H9 (cell line): Measurements from ENCODE around the gene USP37. TPM values are rescaled to one million over a fixed set of nuclear protein-coding genes. Genes with fewer than 3 reads are reported as not detected.
A peak's percentile ranks its signal among the peaks of the same experiment; 100 is the strongest.

Experiments used
- DNase-seq: peaks from one replicate; pipeline ENCODE4 v3.0.0-alpha.2; 2017
- H2AFZ ChIP-seq: one replicate; pipeline ENCODE4 v1.6.1; 2013; ENCODE audit warnings: mild to moderate bottlenecking, low read length, control low read depth, moderate library complexity
- H2AK5ac ChIP-seq: 2 replicates; pipeline ENCODE4 v1.6.1; 2013; ENCODE audit warnings: low read length, control low read depth, mixed read lengths; ENCODE audit not compliant: insufficient read length
- H2BK120ac ChIP-seq: one replicate; pipeline ENCODE4 v1.6.1; 2013; ENCODE audit warnings: low read depth, mild to moderate bottlenecking, low read length, control low read depth, inconsistent platforms; ENCODE audit not compliant: poor library complexity, severe bottlenecking
- H2BK12ac ChIP-seq: 2 replicates; pipeline ENCODE4 v1.6.1; 2013; ENCODE audit warnings: low read length, control low read depth, mixed read lengths, low read depth; ENCODE audit not compliant: insufficient read length
- H2BK15ac ChIP-seq: 2 replicates; pipeline ENCODE4 v1.6.1; 2013; ENCODE audit warnings: low read depth, low read length, control low read depth
- H2BK20ac ChIP-seq: one replicate; pipeline ENCODE4 v1.6.1; 2013; ENCODE audit warnings: low read depth, mild to moderate bottlenecking, low read length, control low read depth, inconsistent platforms; ENCODE audit not compliant: poor library complexity, severe bottlenecking
- H2BK5ac ChIP-seq: 2 replicates; pipeline ENCODE4 v1.6.1; 2013; ENCODE audit warnings: low read length, control low read depth, mixed read lengths; ENCODE audit not compliant: insufficient read length
- H3K14ac ChIP-seq: 2 replicates; pipeline ENCODE4 v1.6.1; 2013; ENCODE audit warnings: low read length, control low read depth; ENCODE audit not compliant: insufficient read depth
- H3K18ac ChIP-seq: 2 replicates; pipeline ENCODE4 v1.6.1; 2013; ENCODE audit warnings: low read depth, mild to moderate bottlenecking, mixed read lengths, low read length, control low read depth; ENCODE audit not compliant: insufficient read length
- H3K23ac ChIP-seq: 2 replicates; pipeline ENCODE4 v1.6.1; 2013; ENCODE audit warnings: low read length, control low read depth, mixed read lengths, low read depth; ENCODE audit not compliant: insufficient read length
- H3K23me2 ChIP-seq: 2 replicates; pipeline ENCODE4 v1.6.1; 2013; ENCODE audit warnings: low read depth, mild to moderate bottlenecking, mixed read lengths, low read length, control low read depth; ENCODE audit not compliant: insufficient read length, poor library complexity, severe bottlenecking
- H3K27ac ChIP-seq: 2 replicates; pipeline ENCODE4 v1.5.1; 2013; ENCODE audit warnings: low read length, control low read depth, mixed read lengths, low read depth; ENCODE audit not compliant: insufficient read length
- H3K27me3 ChIP-seq: 2 replicates; pipeline ENCODE4 v1.6.1; 2013; ENCODE audit warnings: low read length, control low read depth, inconsistent platforms; ENCODE audit not compliant: insufficient read depth
- H3K4ac ChIP-seq: 2 replicates; pipeline ENCODE4 v1.6.1; 2013; ENCODE audit warnings: low read depth, mild to moderate bottlenecking, control low read depth, inconsistent platforms, low read length, moderate library complexity
- H3K4me1 ChIP-seq: 2 replicates; pipeline ENCODE4 v1.6.1; 2013; ENCODE audit warnings: low read length, control low read depth, inconsistent platforms; ENCODE audit not compliant: insufficient read depth
- H3K4me2 ChIP-seq: 2 replicates; pipeline ENCODE4 v1.6.1; 2013; ENCODE audit warnings: low read length, control low read depth, mixed read lengths; ENCODE audit not compliant: insufficient read length, insufficient read depth
- H3K56ac ChIP-seq: 2 replicates; pipeline ENCODE4 v1.6.1; 2013; ENCODE audit warnings: low read depth, mild to moderate bottlenecking, mixed read lengths, low read length, control low read depth; ENCODE audit not compliant: insufficient read length
- H3K79me1 ChIP-seq: 2 replicates; pipeline ENCODE4 v1.6.1; 2013; ENCODE audit warnings: low read depth, mild to moderate bottlenecking, moderate library complexity, low read length, control low read depth, inconsistent platforms; ENCODE audit not compliant: insufficient read depth, poor library complexity, severe bottlenecking
- H3K79me2 ChIP-seq: 2 replicates; pipeline ENCODE4 v1.6.1; 2013; ENCODE audit warnings: low read length, control low read depth, inconsistent platforms; ENCODE audit not compliant: insufficient read depth
- H3K9ac ChIP-seq: 2 replicates; pipeline ENCODE4 v1.6.1; 2013; ENCODE audit warnings: low read length, control low read depth, mixed read lengths; ENCODE audit not compliant: insufficient read length; ENCODE audit errors: extremely low read depth
- H3K9me3 ChIP-seq: one replicate; pipeline ENCODE4 v1.6.1; 2013; ENCODE audit warnings: low read depth, low read length, inconsistent platforms; ENCODE audit not compliant: control insufficient read depth
- H3T11ph ChIP-seq: one replicate; pipeline ENCODE4 v1.6.1; 2013; ENCODE audit warnings: mild to moderate bottlenecking, low read length, control low read depth, inconsistent platforms
- H4K20me1 ChIP-seq: one replicate; pipeline ENCODE4 v1.6.1; 2013; ENCODE audit not compliant: control insufficient read depth, insufficient read length, insufficient read depth
- H4K5ac ChIP-seq: 2 replicates; pipeline ENCODE4 v1.6.1; 2013; ENCODE audit warnings: low read depth, mild to moderate bottlenecking, mixed read lengths, low read length, control low read depth; ENCODE audit not compliant: insufficient read length
- H4K8ac ChIP-seq: replicated peaks from 2 replicates; pipeline ENCODE4 v1.6.1; 2013; ENCODE audit warnings: low read length, control low read depth, mixed read lengths, low read depth; ENCODE audit not compliant: insufficient read length
- H4K91ac ChIP-seq: 2 replicates; pipeline ENCODE4 v1.6.1; 2013; ENCODE audit warnings: low read depth, mild to moderate bottlenecking, moderate library complexity, mixed read lengths, low read length, control low read depth; ENCODE audit not compliant: insufficient read length
- H3K27ac Mint-ChIP-seq, 3 experiments: 2 replicates in 2 of 3; 3 replicates in 1 of 3; pipeline ENCODE4 v1.8.0; 2020 to 2021; ENCODE audit warnings: mixed read lengths in 3 of 3, mild to moderate bottlenecking in 1 of 3, moderate library complexity in 1 of 3
- H3K27me3 Mint-ChIP-seq: 2 replicates; pipeline ENCODE4 v1.8.0; 2021; ENCODE audit warnings: low read depth, mild to moderate bottlenecking, moderate library complexity, mixed read lengths
- H3K36me3 Mint-ChIP-seq, 3 experiments: 2 replicates in 2 of 3; 3 replicates in 1 of 3; pipeline ENCODE4 v1.8.0; 2020 to 2021; ENCODE audit warnings: low read depth in 3 of 3, mixed read lengths in 3 of 3; ENCODE audit not compliant: insufficient read depth in 1 of 3
- H3K4me1 Mint-ChIP-seq, 2 experiments: 2 replicates each; pipeline ENCODE4 v1.8.0; 2020; ENCODE audit warnings: mixed read lengths in 2 of 2
- H3K4me3 Mint-ChIP-seq, 2 experiments: 2 replicates in 1 of 2; 3 replicates in 1 of 2; pipeline ENCODE4 v1.8.0; 2020 to 2021; ENCODE audit warnings: mild to moderate bottlenecking in 2 of 2, mixed read lengths in 2 of 2, moderate library complexity in 1 of 2
- H3K9me3 Mint-ChIP-seq, 2 experiments: 2 replicates in 1 of 2; 3 replicates in 1 of 2; pipeline ENCODE4 v1.8.0; 2020; ENCODE audit warnings: mild to moderate bottlenecking in 2 of 2, mixed read lengths in 2 of 2, moderate library complexity in 1 of 2
- WGBS: extraction: QIAGEN DNeasy Blood & Tissue Kit; methylation state at CpG from one replicate; pipeline ENCODE4 v1.1.7; 2013; ENCODE audit warnings: missing lambda C conversion rate, low lambda C conversion rate, mixed read lengths; ENCODE audit not compliant: insufficient read length; ENCODE audit errors: extremely low coverage; 5-methylcytosine and 5-hydroxymethylcytosine counted together
- long read RNA-seq: library from polyadenylated mRNA; unstranded; transcript quantifications from one replicate; pipeline ENCODE4 v2.0.0, GENCODE V29; 2020
- total RNA-seq: library from RNA; stranded (reverse); gene quantifications from 2 replicates; pipeline ENCODE4 v1.2.1, GENCODE V29; 2021
- TF ChIP-seq, protein P1 (sequence below): fragments of 200-600 bp; sonication (generic); conservative IDR thresholded peaks from 3 replicates; pipeline ENCODE4 v1.8.0; 2021; ENCODE audit warnings: antibody characterized with exemption, mild to moderate bottlenecking

The USP37 gene, protein sequence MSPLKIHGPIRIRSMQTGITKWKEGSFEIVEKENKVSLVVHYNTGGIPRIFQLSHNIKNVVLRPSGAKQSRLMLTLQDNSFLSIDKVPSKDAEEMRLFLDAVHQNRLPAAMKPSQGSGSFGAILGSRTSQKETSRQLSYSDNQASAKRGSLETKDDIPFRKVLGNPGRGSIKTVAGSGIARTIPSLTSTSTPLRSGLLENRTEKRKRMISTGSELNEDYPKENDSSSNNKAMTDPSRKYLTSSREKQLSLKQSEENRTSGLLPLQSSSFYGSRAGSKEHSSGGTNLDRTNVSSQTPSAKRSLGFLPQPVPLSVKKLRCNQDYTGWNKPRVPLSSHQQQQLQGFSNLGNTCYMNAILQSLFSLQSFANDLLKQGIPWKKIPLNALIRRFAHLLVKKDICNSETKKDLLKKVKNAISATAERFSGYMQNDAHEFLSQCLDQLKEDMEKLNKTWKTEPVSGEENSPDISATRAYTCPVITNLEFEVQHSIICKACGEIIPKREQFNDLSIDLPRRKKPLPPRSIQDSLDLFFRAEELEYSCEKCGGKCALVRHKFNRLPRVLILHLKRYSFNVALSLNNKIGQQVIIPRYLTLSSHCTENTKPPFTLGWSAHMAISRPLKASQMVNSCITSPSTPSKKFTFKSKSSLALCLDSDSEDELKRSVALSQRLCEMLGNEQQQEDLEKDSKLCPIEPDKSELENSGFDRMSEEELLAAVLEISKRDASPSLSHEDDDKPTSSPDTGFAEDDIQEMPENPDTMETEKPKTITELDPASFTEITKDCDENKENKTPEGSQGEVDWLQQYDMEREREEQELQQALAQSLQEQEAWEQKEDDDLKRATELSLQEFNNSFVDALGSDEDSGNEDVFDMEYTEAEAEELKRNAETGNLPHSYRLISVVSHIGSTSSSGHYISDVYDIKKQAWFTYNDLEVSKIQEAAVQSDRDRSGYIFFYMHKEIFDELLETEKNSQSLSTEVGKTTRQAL
- 34.5 and 34.9 TPM in 2 replicates for total RNA-seq
- long read RNA-seq, full-length matches to known transcripts: 58 of 197 reads
- long read RNA-seq, partial matches to known transcripts: 27 of 197 reads
- long read RNA-seq, other reads (novel, unspliced or antisense): 112 of 197 reads

DNA sequence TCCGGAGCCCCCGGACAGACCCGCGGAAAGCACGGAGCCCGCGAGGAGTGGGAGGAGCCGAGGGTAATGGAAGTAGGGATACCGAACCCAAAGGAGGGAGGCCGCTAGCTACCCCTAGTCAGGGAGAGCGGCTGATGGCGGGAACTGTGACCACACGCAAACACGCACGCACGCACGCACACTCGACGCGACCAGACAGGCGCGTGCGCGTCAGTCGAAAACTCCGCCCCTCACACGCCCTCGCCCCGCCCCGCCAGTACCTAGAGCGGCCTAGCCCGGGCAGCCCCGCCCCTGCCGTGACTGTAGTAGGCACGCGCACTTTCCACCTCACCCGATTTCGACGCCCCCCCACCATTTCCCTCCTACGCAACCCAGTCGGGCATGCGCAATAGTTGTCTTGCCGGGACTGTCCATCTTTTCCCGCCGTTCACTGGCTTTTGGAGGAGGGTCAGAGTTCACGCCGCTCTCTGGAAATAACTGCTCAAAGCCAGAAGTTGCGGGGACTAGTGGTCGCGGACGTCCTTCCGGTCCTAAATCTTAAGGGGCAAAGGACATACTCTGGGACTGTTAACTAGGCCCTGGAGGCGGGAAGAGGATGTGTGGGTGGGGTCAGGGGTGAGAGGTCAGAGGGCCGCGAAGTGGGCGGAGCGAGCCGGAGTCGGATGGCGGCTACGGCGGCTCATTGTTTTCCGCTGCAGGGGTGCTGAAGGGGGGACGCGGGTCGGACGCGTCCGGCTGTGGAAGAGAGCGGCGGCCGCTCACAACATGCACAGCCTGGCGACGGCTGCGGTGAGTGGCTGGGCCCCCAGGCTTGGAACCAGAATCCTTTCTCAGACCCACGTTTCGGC is at the start of gene USP37, which contains the start of gene CNOT9:
TSS of gene USP37 (minus strand) at position 162 of the 848 bp plus-strand sequence. CDS start 9,698 bp downstream, outside the sequence.
TSS of gene CNOT9 (plus strand) at position 650 of the 848 bp plus-strand sequence. CDS start at position 766, 116 bp downstream.
- no peak within 1 kb of the TSS for H2BK12ac ChIP-seq
- peaks cover 15 to 43% (median 41%) of the 10 kb centered on the region in 3 experiments; a peak in 6 of 7 replicates for H3K36me3 Mint-ChIP-seq

More for the DNA sequence above, at the start of gene USP37, which contains the start of gene CNOT9:
- Mint-ChIP-seq H3K4me1 (peaks cover 26 to 35% of the 10 kb centered on the region in 2 experiments), H3K27ac (peak within 1 kb of the TSS; percentile 98 to 100 (median 100)), H3K27me3 (no peaks in the 10 kb centered on the region), H3K9me3 (no peaks in the 10 kb centered on the region), H3K4me3 (peak within 1 kb of the TSS; percentile 87 to 95)
- TF ChIP-seq, protein P1, sequence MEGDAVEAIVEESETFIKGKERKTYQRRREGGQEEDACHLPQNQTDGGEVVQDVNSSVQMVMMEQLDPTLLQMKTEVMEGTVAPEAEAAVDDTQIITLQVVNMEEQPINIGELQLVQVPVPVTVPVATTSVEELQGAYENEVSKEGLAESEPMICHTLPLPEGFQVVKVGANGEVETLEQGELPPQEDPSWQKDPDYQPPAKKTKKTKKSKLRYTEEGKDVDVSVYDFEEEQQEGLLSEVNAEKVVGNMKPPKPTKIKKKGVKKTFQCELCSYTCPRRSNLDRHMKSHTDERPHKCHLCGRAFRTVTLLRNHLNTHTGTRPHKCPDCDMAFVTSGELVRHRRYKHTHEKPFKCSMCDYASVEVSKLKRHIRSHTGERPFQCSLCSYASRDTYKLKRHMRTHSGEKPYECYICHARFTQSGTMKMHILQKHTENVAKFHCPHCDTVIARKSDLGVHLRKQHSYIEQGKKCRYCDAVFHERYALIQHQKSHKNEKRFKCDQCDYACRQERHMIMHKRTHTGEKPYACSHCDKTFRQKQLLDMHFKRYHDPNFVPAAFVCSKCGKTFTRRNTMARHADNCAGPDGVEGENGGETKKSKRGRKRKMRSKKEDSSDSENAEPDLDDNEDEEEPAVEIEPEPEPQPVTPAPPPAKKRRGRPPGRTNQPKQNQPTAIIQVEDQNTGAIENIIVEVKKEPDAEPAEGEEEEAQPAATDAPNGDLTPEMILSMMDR: no peak
- Histone ChIP-seq H3K4me2 (peak within 1 kb of the TSS; percentile 99), H3K18ac (peak within 1 kb of the TSS; percentile 99), H4K20me1 (no peaks in the 10 kb centered on the region), H3T11ph (no peak within 1 kb of the TSS), H3K4me1 (peaks cover 2% of the 10 kb centered on the region; the same call in 1 of the 2 replicates), H3K4ac (peak within 1 kb of the TSS; percentile 56; the same call in 1 of the 2 replicates), H3K27ac (peak within 1 kb of the TSS; percentile 93), H2BK15ac (no peak within 1 kb of the TSS), H2BK20ac (no peak within 1 kb of the TSS), H4K5ac (peak within 1 kb of the TSS; percentile 91), H3K79me1 (peaks cover 4% of the 10 kb centered on the region), H3K56ac (peak within 1 kb of the TSS; percentile 54), H4K91ac (no peak within 1 kb of the TSS), H3K9ac (peak within 1 kb of the TSS; percentile 98), H3K14ac (peak within 1 kb of the TSS; percentile 99), H3K79me2 (peaks cover 43% of the 10 kb centered on the region; the same call in 1 of the 2 replicates), H3K27me3 (no peaks in the 10 kb centered on the region), H3K23me2 (peaks cover 11% of the 10 kb centered on the region), H2BK5ac (peak within 1 kb of the TSS; percentile 43), H2AFZ (peak within 1 kb of the TSS; percentile 82), H3K9me3 (no peaks in the 10 kb centered on the region), H2AK5ac (no peak within 1 kb of the TSS), H4K8ac (no peak within 1 kb of the TSS), H3K23ac (no peak within 1 kb of the TSS), H2BK120ac (peak within 1 kb of the TSS; percentile 94)
- DNase-seq: peak; percentile 99
- WGBS: no CpG with 5 or more reads among the region's 77 CpGs
